ENCODE data around the gene TXNDC2.
A peak's percentile ranks its signal among the peaks of the same experiment; 100 is the strongest.

Gene TXNDC2

DNA sequence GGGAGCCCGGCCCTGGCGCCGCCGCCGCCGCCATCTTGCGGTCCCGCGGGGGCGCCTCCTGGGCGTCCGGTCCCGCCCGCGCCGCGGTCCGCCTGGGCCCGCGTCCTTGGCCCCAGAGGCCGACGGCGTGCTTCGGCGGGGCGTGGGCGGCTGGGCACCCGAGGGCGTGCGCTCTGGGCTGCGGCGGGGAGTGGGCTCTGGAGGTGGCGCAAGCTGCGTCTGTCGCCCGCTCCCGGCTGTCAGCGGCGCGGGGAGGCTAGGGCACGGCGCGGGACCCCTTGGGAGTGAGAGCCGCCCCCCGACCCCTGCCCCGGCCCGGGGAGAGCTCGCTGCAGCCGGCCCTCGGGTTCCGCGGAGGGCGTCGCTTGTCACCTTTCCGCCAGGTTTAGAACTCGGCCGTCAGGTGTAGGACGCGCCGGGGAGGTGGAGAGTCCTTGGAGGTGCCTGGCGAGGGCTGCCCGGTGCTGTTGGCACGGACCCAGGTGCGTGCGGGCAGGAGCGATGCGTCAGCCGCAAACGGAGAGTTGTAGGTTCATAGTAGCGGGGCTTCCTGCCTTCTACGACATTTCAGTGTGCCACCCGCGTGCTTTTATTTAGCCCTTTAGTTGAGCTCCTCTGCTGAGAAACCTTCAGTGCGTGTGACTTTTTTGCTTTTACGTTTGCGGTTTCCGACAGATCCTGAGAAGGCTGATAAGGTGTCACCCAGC, 29.0 kb downstream of the TXNDC2 start:
- DNase-seq = peak; percentile 74 to 82

GRCh38 chr18:9915291-9916076, 29.7 kb downstream of the TXNDC2 start:
- DNase-seq = no peak

GRCh38 chr18:9916077-9916639, 30.4 kb downstream of the TXNDC2 start:
- no peak for DNase-seq

DNA sequence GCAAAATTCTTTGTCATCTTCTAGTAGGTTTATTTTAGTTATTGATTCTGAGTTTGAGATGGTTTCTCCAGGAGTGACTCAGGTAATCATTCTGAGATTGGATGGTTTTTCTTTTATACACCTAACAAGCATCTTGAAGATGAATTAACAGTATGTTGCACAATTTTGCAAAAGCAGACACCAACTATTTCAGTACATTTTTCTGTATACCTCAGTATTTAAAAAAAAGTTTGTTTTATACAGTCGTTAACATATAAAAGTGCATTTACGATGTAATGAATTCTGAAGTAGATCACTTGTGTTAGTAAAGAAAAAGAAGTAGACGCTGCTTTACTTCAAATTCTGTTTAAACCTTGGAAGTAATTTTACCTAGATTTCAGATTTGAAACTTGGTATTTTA, 31.0 kb downstream of the TXNDC2 start:
- DNase-seq = no peak

- no peak for DNase-seq
Observed at GRCh38 chr18:9918016-9918680, 32.4 kb downstream of the TXNDC2 start.

- no peak for DNase-seq
Observed at GRCh38 chr18:9919564-9920232, 33.9 kb downstream of the TXNDC2 start.

- DNase-seq = no peak
Observed at GRCh38 chr18:9922592-9923311, 37.0 kb downstream of the TXNDC2 start.

- no peak for DNase-seq
Observed at GRCh38 chr18:9924371-9924943, 38.7 kb downstream of the TXNDC2 start.

GRCh38 chr18:9925369-9925768, 39.6 kb downstream of the TXNDC2 start:
- DNase-seq = no peak

DNA sequence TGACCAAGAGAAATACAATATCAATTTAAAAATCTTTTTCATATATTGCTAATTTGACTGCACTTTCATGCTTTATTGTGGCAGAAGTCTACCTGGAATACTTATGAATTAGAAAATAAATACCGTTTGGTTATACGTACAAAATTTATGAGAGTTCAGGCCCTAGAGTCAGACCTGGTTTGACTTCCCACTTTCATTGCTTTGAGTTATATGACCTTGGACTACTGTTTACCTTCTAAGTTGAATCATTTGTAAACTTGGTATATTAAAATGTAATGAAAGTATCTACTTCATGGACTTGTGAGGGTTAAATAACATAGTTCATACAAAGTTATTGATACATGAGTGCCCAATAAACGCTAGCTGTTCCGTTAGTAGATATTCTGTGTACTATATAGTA, 40.0 kb downstream of the TXNDC2 start:
- no peak for DNase-seq

GRCh38 chr18:9926223-9926894, 40.6 kb downstream of the TXNDC2 start:
- no peak for DNase-seq

- no peak for DNase-seq
Observed at GRCh38 chr18:9926977-9927376, 41.2 kb downstream of the TXNDC2 start.

GRCh38 chr18:9927392-9928063, 41.8 kb downstream of the TXNDC2 start:
- DNase-seq = no peak

GRCh38 chr18:9928646-9929259, 43.0 kb downstream of the TXNDC2 start:
- no peak for DNase-seq

DNA sequence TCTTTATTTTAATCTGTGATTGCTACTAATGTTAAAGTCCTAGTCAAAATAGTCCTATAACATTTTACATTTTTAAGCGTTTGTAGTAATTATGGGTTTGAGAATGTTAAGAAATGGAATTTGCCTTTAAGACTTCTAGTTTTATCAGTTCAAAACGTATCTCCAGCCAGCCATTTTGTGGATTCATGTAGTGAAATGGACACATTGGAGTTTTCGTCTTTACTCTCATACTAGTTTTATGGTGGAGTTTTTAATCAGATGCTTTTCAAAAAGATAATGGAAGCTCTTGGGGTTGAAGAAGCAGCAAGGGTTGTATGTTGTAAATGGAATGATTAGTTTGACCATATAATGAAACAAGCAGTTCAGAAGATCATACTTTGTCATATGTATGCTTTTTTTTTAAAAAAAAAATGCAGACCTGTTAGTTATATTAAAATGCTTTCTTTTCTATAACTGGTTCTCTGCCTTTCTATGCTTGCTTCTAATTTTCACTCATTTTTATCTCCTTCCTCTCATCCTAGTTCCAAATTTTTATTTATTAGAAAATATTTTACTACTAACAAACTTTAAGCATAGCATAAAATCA, 44.6 kb downstream of the TXNDC2 start:
- no peak for DNase-seq

- no peak for DNase-seq
Observed at GRCh38 chr18:9931146-9931545, 45.4 kb downstream of the TXNDC2 start.

GRCh38 chr18:9931678-9932077, 45.9 kb downstream of the TXNDC2 start:
- DNase-seq = no peak

DNA sequence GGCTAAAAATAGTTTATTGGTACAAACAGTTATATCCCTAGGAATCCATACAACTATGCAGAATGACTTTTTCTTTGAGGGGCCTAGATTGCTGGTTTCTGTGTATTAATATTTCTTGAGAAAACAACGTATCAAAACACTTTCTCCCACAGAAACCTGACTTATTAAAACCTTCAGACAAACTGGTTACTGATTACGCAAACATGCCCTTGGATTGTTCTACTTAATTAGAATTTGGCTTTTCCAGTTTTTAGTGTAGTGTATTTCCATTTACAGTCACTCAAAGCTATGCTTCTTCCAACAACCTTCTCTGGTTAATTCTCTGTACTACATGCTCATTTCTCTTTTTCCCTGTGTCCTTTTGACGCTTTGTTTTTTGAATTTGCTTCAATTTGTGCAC, 48.1 kb downstream of the TXNDC2 start:
- no peak for DNase-seq

GRCh38 chr18:9934274-9934673, 48.5 kb downstream of the TXNDC2 start:
- DNase-seq = no peak

Measured in CD4-positive, alpha-beta T cell treated with Interferon alpha-2 for 1 hour (primary cell).